ENCODE data around the gene ADGRD1.
"Not testable (repeated sequence)": the region's sequence is repeated elsewhere in the genome, so short reads cannot be mapped to it uniquely, and the experiment has no call there.

ADGRD1 gene

DNA sequence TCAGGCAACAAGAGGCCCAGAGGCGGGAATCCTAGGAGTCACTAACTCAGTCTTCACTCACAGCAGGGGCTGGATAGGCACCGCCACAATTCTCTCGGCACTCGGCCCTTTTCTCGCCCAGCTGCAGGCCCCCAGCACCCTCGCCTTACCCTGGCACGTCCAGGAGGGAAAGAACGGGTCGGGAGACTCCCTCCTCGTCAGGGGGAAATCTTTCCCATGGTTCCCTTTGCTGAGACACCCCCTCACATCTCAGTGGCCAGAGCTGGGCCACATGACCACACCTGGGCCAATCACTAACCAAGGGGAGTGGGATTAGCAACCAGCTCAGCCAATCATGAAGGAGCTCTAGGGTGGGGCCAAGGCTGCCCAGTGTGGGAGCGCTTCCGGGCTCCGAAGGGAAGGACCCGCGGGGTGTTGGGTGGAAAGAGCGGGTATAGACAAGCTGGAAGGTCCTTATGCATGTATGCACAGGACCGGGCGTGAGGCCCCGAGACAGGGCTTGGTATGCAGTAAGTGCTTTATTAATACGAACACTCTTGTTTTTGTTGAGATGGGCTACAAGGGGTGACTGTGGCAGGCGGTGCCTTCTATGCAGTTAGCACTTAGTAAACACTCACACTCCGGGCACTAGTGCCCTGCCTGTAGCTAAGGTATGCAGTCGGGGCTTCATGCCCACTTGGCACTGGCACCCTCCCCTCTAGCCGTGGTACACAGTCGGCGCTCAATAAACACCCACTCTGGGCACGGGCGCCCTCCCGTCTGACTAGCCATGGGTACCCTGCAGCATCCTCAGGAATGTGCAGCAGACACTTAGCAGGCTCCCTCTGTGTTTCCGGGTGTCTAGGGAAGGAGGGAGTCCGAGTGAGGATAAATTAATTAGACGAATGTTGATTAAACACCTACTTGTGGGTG is 40.3 kb downstream of the ADGRD1 start:
- FAIRE-seq (no peak), DNase-seq (ENCODE audit: insufficient read length, low spot score) (no peak)
- TF ChIP-seq, protein P1, sequence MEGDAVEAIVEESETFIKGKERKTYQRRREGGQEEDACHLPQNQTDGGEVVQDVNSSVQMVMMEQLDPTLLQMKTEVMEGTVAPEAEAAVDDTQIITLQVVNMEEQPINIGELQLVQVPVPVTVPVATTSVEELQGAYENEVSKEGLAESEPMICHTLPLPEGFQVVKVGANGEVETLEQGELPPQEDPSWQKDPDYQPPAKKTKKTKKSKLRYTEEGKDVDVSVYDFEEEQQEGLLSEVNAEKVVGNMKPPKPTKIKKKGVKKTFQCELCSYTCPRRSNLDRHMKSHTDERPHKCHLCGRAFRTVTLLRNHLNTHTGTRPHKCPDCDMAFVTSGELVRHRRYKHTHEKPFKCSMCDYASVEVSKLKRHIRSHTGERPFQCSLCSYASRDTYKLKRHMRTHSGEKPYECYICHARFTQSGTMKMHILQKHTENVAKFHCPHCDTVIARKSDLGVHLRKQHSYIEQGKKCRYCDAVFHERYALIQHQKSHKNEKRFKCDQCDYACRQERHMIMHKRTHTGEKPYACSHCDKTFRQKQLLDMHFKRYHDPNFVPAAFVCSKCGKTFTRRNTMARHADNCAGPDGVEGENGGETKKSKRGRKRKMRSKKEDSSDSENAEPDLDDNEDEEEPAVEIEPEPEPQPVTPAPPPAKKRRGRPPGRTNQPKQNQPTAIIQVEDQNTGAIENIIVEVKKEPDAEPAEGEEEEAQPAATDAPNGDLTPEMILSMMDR (IDR thresholded peaks at IDR 0.05; ENCODE audit: insufficient read depth, missing control alignments), result no peak

DNA sequence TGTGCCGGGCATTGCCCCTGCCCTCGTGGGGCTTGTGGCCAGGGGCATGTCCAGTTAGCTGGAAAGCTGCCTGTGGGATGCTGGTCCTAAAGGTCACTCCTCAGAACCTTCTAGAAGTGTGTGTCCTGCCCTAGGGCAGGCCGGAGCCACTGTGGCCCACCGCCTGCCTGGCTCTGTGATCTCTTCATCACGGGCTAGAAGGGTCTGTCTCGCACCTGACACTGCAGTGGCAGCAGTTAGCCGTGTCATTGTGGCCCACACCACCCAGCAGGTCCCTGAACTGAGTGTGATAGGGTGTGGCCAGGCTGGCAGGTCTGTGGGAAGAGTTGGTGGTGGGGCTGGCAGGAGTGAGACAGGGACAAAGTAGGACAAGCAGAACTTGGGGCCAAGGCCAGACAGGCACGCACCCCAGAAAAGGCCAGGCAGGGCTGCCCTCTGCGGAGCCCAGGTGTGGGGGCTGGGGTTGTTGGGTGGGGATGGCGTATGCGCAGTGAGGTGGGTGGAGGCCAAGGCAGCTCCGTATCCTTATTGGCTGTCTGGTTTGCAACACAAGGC is 41.2 kb downstream of the ADGRD1 start:
- TF ChIP-seq, protein P1 (IDR thresholded peaks at IDR 0.05; ENCODE audit: insufficient read depth, missing control alignments), result no peak
- no peak for DNase-seq (ENCODE audit: insufficient read length, low spot score)
- FAIRE-seq, result no peak

DNA sequence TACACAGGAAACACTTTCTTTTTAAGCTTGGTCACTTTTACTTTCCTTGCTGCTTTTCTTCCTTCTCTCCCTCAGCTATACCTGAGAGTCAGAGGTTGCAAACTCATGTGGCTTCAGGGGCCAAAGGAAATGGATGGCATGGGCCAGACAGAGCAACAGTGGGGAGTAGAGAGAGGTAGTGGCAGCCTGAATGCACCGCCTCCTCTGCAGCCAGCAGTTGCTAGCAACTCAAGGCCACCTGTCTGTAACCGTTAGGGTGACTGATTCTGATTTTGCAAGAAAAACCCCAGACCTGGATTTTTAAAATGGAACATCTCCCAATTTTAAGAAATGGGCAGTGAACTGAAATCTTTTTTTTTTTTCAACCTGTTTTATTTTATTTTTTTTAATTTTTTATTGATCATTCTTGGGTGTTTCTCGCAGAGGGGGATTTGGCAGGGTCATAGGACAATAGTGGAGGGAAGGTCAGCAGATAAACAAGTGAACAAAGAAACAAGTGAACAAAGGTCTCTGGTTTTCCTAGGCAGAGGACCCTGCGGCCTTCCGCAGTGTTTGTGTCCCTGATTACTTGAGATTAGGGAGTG is 41.8 kb downstream of the ADGRD1 start:
- not testable (repeated sequence) for FAIRE-seq

DNA sequence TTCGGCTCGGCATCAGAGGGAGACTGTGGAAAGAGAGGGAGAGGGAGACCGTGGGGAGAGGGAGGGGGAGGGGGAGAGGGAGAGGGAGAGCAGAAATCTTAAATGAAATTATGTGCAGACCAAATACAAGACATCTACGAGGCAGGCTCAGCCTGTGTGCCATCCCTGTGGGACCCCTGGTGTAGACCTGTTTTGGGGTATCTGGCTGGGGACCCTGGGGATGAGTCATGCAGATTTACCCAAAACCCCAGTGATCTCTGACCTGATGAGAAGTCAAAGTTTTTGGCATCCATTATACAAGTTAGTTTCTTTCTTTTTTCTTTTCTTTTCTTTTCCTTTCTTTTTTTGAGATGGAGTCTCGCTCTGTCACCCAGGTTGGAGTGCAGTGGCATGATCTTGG is 44.4 kb downstream of the ADGRD1 start:
- FAIRE-seq, result no peak
- TF ChIP-seq, protein P1 (IDR thresholded peaks at IDR 0.05; ENCODE audit: insufficient read depth, missing control alignments), result no peak
- no peak for DNase-seq (ENCODE audit: insufficient read length, low spot score)

More for the DNA sequence above, 41.8 kb downstream of the ADGRD1 start:
- not testable (repeated sequence) for DNase-seq (ENCODE audit: insufficient read length, low spot score)

DNA sequence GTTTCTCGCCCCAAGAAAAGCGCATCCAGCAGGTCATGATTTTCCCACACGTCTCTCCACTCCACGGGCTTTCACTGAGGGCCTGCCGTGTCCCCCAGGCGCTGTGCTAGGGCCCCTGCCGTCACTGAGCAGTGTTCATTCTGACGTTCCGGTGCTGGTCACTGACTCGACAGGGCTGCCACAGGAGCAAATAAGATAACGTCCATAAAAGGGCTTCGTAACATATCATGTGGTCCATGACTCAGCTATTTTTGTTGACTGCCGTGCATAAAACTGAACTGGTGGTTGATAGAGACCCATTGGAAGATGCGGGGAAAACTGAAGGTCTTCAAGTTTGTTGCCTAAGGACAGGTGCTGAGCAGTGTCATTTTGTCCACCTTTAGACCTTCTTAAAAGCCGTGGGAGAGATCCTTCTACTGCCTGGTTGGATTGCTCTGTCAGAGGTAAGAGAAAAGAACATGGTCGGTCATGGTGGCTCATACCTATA is 46.3 kb downstream of the ADGRD1 start:
- TF ChIP-seq, protein P1 (IDR thresholded peaks at IDR 0.05; ENCODE audit: insufficient read depth, missing control alignments), result no peak
- no peak for FAIRE-seq

DNA sequence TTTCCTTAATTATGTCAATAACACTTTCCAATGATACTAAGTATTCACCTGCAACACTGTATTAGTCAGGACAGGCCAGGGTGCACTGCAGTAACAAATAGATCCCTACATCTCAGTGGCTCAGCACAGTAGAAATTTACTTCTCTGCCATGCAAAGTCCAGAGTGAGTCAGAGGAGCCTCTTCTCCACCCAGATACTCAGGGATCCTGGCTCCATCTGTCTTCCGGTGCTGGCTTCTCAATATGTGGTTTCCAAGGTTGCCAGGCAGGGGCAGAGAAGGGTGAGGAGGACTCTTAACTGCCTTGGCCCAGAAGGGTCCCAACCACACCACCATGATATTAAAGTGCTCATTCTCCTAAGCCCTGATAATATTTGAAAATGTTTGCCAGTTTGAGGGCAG is 47.8 kb downstream of the ADGRD1 start:
- TF ChIP-seq, protein P1 (IDR thresholded peaks at IDR 0.05; ENCODE audit: insufficient read depth, missing control alignments), result no peak
- no peak for FAIRE-seq
- DNase-seq (ENCODE audit: insufficient read length, low spot score), result no peak

More for the DNA sequence above, 46.3 kb downstream of the ADGRD1 start:
- no peak for DNase-seq (ENCODE audit: insufficient read length, low spot score)

DNA sequence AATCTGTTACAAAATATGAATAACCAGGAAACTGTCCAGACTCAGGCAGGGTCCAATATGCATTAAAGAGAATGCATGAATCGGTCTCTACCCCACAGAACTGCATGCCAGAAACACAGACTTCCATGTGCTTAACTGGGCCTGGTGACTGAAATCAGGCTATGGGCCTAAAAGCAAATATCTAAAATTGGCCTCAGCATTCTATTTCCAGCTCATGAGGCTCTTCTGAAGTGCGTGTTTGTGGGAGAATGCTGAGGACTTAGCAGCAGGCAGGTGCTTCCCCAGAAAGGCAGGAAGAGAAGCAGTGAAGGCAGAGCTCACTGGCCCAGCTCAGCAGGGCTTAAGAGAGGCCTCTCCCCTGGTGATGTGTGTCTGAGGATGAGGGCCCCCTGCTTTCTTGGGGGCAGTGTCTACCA is 48.5 kb downstream of the ADGRD1 start:
- TF ChIP-seq, protein P1 (IDR thresholded peaks at IDR 0.05; ENCODE audit: insufficient read depth, missing control alignments), result no peak
- DNase-seq (ENCODE audit: insufficient read length, low spot score) (no peak), FAIRE-seq (no peak)

Data from D721Med (cell line).